GM18867 (cell line): ENCODE data around the gene ARMC12.

ENCODE experiments used
- ATAC-seq: cut with Tn5 transposase; IDR thresholded peaks from one replicate; pipeline ENCODE4 v1.9.1; 2021; ENCODE audit warnings: mild to moderate bottlenecking, moderate library complexity; ENCODE audit not compliant: unreplicated experiment

Gene ARMC12

DNA sequence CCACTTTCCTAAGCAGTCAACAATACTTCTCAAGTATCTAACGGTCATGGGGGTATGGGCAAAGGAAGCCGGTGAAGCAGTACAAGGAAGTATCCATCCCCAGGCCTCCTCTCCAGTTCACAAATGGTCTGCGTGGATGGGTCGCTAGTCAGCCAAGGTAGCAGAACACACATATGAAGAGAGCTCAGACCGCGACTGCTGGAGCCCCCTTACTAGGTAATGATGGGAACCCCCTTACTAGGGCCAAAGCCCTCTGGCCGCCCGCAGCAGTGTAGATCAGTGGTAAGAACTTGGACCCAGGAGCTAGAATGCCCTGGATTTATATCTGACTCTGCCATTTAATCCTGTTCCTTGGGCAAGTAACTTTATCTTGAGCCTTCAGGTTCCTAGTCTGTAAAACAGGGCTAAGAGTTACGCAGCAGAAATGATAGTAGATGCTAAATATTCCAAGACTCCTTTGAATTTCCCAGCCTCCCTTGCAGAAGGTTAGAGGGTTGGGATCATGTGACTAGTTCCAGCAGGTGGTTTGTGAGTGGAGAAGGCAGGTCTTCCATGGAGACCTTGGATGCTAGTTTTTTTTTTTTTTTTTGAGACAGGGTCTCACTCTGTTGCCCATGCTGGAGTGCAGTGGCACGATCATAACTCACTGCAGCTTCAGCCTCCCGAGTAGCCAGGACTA lies 37.4 kb downstream of the ARMC12 start:
- no peak for ATAC-seq

GRCh38 chr6:35775031-35775430 lies 38.2 kb downstream of the ARMC12 start:
- ATAC-seq = no peak

GRCh38 chr6:35776364-35777215 lies 39.8 kb downstream of the ARMC12 start, which contains the start of gene CLPSL2:
TSS of gene CLPSL2 (plus strand) at chr6:35776598. CDS start at chr6:35776619, 21 bp downstream.
- no peak for ATAC-seq

DNA sequence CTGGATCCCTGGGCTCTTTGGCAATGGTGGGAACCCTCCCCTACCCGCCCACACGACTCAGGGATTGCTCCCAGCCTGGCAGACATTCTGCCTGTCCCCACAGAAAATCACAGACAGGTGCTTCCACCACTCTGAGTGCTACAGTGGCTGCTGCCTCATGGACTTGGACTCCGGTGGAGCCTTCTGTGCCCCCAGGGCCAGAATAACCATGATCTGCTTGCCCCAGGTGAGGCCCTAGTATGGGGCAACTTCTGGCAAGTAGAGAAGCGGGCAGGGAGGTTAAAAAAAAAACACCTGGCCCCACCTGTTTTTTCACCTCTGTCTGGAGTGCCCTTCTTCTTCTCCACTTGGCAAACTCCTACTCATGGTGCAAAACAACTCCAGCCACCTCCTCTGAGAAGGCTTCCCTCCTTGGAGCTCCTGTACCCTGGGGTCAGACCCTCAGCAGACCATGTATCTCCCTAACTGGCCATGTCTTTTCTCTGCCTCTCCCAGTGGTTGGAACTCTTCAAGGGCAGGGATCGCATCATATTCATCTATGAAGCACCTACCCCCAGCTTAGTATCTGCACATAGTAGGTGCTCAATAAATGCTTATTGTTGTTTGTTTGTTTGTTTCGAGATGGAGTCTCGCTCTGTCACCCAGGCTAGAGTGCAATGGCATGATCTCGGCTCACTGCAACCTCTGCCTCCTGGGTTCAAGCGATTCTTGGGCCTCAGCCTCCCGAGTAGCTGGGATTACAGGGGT lies 40.7 kb downstream of the ARMC12 start:
- ATAC-seq = no peak

GRCh38 chr6:35778437-35778836 lies 41.6 kb downstream of the ARMC12 start:
- no peak for ATAC-seq

DNA sequence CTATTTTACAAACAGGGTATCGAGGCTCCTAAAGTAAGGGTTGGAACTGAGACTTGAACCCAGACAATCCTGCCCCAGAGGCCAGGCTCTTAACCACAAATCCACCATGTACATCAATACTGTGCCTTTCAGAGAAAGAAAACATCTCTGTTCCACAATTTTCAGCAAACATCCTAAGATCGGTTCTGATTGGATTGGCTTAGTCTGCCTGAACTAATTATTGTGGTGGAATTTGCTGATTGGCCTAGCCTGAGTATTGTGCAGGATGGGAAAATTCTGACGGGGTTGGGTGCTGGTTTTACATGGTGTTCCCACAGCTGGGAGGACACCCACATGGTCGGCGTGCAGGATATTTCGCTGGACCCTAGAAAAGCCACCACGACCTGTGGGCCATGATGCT lies 43.9 kb downstream of the ARMC12 start, which contains the start of gene CLPSL1:
Gene CLPSL1 (plus strand): TSS at position 301 of the 400 bp plus-strand sequence. CDS start 92 bp downstream, at position 393.
- ATAC-seq = no peak

GRCh38 chr6:35781290-35781689 lies 44.5 kb downstream of the ARMC12 start:
- ATAC-seq = no peak

GRCh38 chr6:35782424-35782823 lies 45.6 kb downstream of the ARMC12 start:
- ATAC-seq = no peak

GRCh38 chr6:35784200-35784599 lies 47.4 kb downstream of the ARMC12 start:
- ATAC-seq = no peak

GRCh38 chr6:35786272-35786671 lies 49.4 kb downstream of the ARMC12 start:
- no peak for ATAC-seq

DNA sequence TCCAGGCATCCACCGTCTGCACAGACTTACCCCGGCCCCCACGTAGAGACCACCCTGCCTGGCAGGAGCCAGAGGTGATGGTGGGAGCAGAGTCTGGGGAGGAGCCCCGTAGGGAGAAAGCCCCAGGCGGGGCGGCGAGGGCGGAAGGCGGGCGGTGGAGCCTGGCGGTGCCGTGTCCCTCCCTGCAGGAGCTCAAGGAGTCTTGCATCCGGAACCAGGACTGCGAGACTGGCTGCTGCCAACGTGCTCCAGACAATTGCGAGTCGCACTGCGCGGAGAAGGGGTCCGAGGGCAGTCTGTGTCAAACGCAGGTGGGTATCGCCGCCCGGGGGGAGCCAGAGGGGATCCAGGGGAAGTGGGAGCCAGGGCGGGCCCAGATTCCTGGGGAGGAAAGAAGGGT lies 50.0 kb downstream of the ARMC12 start:
- ATAC-seq = no peak

- ATAC-seq = no peak
Observed at GRCh38 chr6:35787266-35788218, 50.7 kb downstream of the ARMC12 start.

DNA sequence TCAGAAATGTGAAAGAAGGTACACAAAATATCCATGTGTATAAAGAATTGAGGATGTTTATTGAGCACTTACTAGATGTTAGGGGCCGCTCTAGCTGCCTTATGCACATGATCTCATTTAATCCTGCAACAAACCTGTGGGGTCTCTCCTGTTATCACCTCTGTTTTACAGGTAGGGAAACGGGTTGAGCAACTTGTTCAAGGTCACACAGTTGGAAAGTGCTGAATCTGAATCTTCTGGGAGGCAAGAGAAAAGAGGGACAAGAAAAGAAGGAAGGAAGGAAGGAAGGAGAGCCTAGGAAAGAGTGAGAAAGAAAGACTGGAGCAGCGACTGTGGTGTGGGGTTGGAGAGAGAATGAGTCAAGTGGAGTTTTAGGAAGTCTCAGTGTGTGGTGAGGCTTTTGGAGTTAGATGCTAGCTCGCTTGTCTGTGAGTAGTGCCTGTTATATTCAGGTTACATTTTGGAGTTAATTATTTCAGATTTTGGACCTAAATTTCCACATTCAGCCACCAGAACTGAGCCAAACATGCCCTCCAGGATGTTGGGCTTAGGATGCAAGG lies 51.7 kb downstream of the ARMC12 start:
- no peak for ATAC-seq

- ATAC-seq = no peak
Observed at GRCh38 chr6:35790683-35791082, 53.9 kb downstream of the ARMC12 start.

GRCh38 chr6:35794536-35795452 lies 58.0 kb downstream of the ARMC12 start:
- no peak for ATAC-seq

DNA sequence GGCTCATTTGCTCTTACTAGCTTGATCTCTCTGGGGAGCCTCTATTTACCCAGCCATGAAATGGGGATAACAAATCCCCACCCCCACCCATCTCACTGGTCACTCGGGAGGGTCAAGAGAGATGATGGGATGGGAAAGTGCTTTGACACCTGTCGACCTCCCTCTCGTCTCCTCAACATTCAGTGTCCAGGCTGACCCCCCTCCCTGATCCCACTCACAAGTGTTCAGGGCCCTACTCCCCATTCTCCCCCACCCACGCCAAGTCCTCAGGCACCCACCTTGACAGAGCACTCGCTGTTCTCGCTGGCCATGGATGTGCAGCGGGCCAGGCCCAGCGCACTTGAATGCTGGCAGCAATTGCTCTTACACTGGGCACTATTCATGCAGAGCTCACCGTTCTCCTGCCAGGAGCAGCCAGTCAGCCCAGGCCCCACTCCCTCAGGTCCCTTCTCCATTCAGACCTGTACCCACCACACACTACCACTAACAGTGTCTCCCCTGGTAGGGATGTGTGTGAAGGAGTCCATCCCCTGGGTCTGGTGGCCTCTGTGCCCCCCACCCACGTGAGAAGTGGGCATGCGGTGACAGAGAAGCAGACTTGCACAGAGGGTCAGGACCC lies 58.7 kb downstream of the ARMC12 start:
- no peak for ATAC-seq

- no peak for ATAC-seq
Observed at GRCh38 chr6:35796236-35796635, 59.4 kb downstream of the ARMC12 start.

- no peak for ATAC-seq
Observed at GRCh38 chr6:35797837-35798526, 61.1 kb downstream of the ARMC12 start.
